Upper lobe of left lung (tissue), 6 donors: ENCODE data around the gene TRIM16. TPM values are rescaled to one million over a fixed set of nuclear protein-coding genes. Genes with fewer than 3 reads are reported as not detected.
"Not testable (repeated sequence)": the region's sequence is repeated elsewhere in the genome, so short reads cannot be mapped to it uniquely, and the experiment has no call there.

Source experiments
- ATAC-seq, 2 donors: fragments of 200-7000 bp; cut with Tn5 transposase; one replicate each; pipeline ENCODE4 v1.9.1; 2022; ENCODE audit warnings: mild to moderate bottlenecking in 2 of 2, moderate library complexity in 2 of 2; ENCODE audit not compliant: low FRiP score in 2 of 2
- DNase-seq, 2 donors: peaks; one replicate each; pipeline ENCODE4 v3.0.0-alpha.2; 2019 to 2020
- H3K27ac ChIP-seq, 4 donors: fragments of 200-600 bp; sonication (generic); one replicate each; pipeline ENCODE4 v1.5.1; 2016 to 2019
- H3K27me3 ChIP-seq, 4 donors: fragments of 200-600 bp; sonication (generic); one replicate each; pipeline ENCODE4 v1.5.1; 2017 to 2019
- H3K36me3 ChIP-seq, 4 donors: fragments of 200-600 bp; sonication (generic); one replicate each; pipeline ENCODE4 v1.5.1; 2016 to 2019
- H3K4me1 ChIP-seq, 4 donors: fragments of 200-600 bp; sonication (generic); one replicate each; pipeline ENCODE4 v1.5.1; 2018 to 2019
- H3K4me3 ChIP-seq, 4 donors: fragments of 200-600 bp; sonication (generic); one replicate each; pipeline ENCODE4 v1.5.1; 2017 to 2019; ENCODE audit warnings: mild to moderate bottlenecking in 2 of 4, moderate library complexity in 1 of 4
- H3K9me3 ChIP-seq, 4 donors: fragments of 200-600 bp; sonication (generic); one replicate each; pipeline ENCODE4 v1.5.1; 2018 to 2019
- EP300 ChIP-seq, 4 donors: sonication (generic); formaldehyde crosslinking; IDR thresholded peaks; one replicate each; pipeline ENCODE4 v1.5.1; 2017; ENCODE audit warnings: antibody characterized with exemption in 4 of 4, control low read depth in 2 of 4
- POLR2A ChIP-seq, 4 donors: fragments of 450-650 bp; IDR thresholded peaks; one replicate each; pipeline ENCODE4 v1.5.1; 2016 to 2017; ENCODE audit warnings: antibody characterized with exemption in 4 of 4, mild to moderate bottlenecking in 2 of 4
- POLR2AphosphoS5 ChIP-seq, 2 donors: sonication (generic); formaldehyde crosslinking; IDR thresholded peaks; one replicate each; pipeline ENCODE4 v1.5.1; 2017; ENCODE audit warnings: antibody characterized with exemption in 2 of 2
- WGBS, 2 donors: methylation state at CpG; one replicate each; pipeline ENCODE4 v1.1.5; 2017 to 2018; 5-methylcytosine and 5-hydroxymethylcytosine counted together
- total RNA-seq, 6 donors: library from RNA; depleted of rRNA in 4 of 6; stranded (reverse); fragments of >200 nt in 4 of 6; gene quantifications; one replicate each; pipeline versions ENCODE4 v1.1.0 to v1.2.1, GENCODE V29; 2016 to 2021
- TF ChIP-seq, protein P1 (sequence below), 6 experiments: fragments of 450-650 bp in 4 of 6; fragments of 200-600 bp in 2 of 6; sonication (generic) in 2 of 6; IDR thresholded peaks; one replicate each; pipeline ENCODE4 v1.5.1; 2016 to 2019; ENCODE audit warnings: antibody characterized with exemption in 6 of 6
- donor health status: DM: no; HTN: no; CAD: no; lungs with moderate emphysema.
- donor health status: DM: no; HTN: yes; CAD: no; lungs with severe emphysema.

Gene TRIM16
- total RNA-seq, 6 donors from 2014 or later = 15.7 to 63.2 (median 27.5) TPM

DNA sequence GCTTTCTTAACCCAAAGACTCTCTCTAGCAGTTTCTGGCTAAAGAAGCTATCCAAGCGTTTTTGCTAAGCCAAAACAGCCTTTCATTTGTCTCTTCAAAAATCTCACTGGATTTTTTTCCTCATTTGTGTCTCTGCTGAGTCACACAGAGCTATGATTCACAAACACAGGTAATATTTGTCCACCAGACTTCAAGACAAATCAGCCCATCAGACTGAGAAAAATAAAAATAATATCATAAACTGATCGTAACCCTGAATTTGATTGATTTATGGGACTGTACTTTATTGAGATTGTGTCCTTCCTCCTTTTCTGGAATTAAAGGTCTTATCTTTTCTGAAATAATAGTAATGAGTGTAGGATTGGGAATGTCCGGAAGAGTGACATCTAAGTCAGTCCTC, 25.8 kb downstream of the TRIM16 start:
- DNase-seq (no peak), ATAC-seq (no peak)
- H3K4me1 ChIP-seq = peaks cover 5 to 15% (median 9%) of the 10 kb centered on the region in 4 donors
- WGBS, 2 donors = 95 to 96% methylated on average over 3 of the region's 3 CpGs
- H3K27ac ChIP-seq = peak overlapping the region in 1 of 4 donors; percentile 16
- H3K27me3 ChIP-seq = no peaks in the 10 kb centered on the region
- no peaks in the 10 kb centered on the region for H3K9me3 ChIP-seq
- no peaks in the 10 kb centered on the region for H3K36me3 ChIP-seq
- no peak overlapping the region for H3K4me3 ChIP-seq
- TF ChIP-seq, protein P1, sequence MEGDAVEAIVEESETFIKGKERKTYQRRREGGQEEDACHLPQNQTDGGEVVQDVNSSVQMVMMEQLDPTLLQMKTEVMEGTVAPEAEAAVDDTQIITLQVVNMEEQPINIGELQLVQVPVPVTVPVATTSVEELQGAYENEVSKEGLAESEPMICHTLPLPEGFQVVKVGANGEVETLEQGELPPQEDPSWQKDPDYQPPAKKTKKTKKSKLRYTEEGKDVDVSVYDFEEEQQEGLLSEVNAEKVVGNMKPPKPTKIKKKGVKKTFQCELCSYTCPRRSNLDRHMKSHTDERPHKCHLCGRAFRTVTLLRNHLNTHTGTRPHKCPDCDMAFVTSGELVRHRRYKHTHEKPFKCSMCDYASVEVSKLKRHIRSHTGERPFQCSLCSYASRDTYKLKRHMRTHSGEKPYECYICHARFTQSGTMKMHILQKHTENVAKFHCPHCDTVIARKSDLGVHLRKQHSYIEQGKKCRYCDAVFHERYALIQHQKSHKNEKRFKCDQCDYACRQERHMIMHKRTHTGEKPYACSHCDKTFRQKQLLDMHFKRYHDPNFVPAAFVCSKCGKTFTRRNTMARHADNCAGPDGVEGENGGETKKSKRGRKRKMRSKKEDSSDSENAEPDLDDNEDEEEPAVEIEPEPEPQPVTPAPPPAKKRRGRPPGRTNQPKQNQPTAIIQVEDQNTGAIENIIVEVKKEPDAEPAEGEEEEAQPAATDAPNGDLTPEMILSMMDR (IDR thresholded peaks at IDR 0.05) = no peak
- TF ChIP-seq POLR2A (IDR thresholded peaks at IDR 0.05) (no peak), POLR2AphosphoS5 (IDR thresholded peaks at IDR 0.05) (no peak), EP300 (IDR thresholded peaks at IDR 0.05) (no peak)

DNA sequence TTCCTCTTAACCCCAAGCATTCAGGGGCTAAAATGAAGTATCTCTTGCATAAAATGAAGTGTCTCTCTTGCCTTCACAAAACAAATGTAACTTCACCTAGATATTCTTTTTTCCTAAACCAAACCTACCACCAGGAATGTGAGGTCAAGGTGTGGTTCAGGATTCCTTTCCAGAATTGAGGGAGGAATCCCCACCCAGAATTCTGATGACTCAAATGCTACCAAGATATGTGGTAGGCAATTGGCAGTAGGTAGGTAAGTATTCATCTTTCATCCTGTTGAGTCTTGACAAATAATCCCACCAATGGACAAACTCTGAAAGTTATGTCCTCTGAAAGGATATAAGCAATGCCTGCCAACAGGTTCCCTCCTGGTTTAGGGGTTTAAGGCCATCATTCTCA, 26.2 kb downstream of the TRIM16 start:
- Histone ChIP-seq H3K4me1 (peaks cover 5 to 15% (median 9%) of the 10 kb centered on the region in 4 donors), H3K4me3 (no peak overlapping the region), H3K27ac (no peak overlapping the region), H3K27me3 (no peaks in the 10 kb centered on the region), H3K36me3 (no peaks in the 10 kb centered on the region), H3K9me3 (no peaks in the 10 kb centered on the region)
- DNase-seq (no peak), ATAC-seq (no peak)
- TF ChIP-seq EP300 (IDR thresholded peaks at IDR 0.05) (no peak), POLR2AphosphoS5 (IDR thresholded peaks at IDR 0.05) (no peak), POLR2A (IDR thresholded peaks at IDR 0.05) (no peak)
- TF ChIP-seq, protein P1 (IDR thresholded peaks at IDR 0.05) = no peak

DNA sequence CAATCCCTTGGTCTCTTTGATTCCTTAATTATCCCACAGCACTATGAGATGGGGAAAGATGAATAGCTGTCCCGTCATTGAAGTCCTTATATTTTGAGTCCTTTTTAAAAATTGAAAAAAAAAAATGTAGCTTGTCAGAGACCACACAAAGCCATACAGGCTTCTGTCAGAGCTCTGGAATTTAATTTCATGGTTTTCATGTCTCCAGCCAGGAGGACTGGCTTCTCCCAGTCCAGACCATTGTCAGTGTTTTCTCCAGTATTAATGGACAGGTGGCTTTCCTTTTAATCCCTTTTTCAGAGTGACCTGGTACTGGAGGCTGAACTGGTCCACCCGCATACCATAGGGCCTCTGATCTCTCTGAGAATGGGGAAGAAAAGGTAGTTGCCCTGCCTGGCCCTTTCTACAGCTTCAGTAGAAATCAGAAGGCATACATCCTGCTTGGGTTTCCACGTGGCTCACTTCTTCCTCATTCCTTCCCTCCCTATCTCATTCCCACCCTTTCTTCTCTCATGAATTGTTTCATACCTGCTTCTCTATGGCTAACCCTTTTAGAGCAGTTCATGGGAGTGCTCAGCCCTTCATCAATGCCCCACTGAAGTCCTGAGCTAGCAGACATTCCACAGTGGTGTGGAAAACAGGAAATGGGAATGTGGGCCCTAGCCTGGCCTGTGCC, 29.1 kb downstream of the TRIM16 start:
- 50 to 54% methylated on average over 3 of the region's 3 CpGs for WGBS, 2 donors
- ATAC-seq (no peak), DNase-seq (no peak)
- Histone ChIP-seq H3K4me1 (peaks cover 12 to 30% (median 25%) of the 10 kb centered on the region in 4 donors), H3K27me3 (no peaks in the 10 kb centered on the region), H3K4me3 (no peak overlapping the region), H3K36me3 (no peaks in the 10 kb centered on the region), H3K9me3 (no peaks in the 10 kb centered on the region), H3K27ac (peak overlapping the region in 1 of 4 donors; percentile 27)
- TF ChIP-seq, protein P1 (IDR thresholded peaks at IDR 0.05) = no peak
- no peak for TF ChIP-seq POLR2A (IDR thresholded peaks at IDR 0.05)
- no peak for TF ChIP-seq EP300 (IDR thresholded peaks at IDR 0.05)
- no peak for TF ChIP-seq POLR2AphosphoS5 (IDR thresholded peaks at IDR 0.05)

DNA sequence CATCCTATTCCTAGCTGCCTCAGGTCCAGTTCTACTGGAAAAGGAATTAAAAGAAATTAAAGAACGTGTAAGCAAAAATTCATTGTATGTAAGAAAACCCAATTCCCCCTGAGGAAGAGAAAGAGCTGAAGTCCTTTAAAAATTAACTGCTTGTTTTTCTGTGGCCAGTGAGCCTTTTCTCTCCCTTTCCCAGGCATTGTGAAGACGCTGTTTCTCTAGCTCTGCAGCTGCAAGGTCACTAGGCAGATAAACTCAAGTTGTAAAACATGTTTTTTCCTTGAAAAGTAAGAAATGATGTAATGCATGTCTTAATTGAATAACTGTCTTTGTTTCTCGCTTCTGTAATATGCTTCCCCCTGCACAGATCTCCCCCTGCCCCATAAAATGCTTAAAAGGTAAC, 29.7 kb downstream of the TRIM16 start:
- not testable (repeated sequence) for H3K9me3 ChIP-seq, H3K36me3 ChIP-seq, ATAC-seq, H3K4me3 ChIP-seq, H3K27me3 ChIP-seq, DNase-seq, H3K27ac ChIP-seq
- 81 to 86% methylated on average over 3 of the region's 3 CpGs for WGBS, 2 donors
- H3K4me1 ChIP-seq = peaks cover 8 to 30% (median 24%) of the 10 kb centered on the region in 4 donors

DNA sequence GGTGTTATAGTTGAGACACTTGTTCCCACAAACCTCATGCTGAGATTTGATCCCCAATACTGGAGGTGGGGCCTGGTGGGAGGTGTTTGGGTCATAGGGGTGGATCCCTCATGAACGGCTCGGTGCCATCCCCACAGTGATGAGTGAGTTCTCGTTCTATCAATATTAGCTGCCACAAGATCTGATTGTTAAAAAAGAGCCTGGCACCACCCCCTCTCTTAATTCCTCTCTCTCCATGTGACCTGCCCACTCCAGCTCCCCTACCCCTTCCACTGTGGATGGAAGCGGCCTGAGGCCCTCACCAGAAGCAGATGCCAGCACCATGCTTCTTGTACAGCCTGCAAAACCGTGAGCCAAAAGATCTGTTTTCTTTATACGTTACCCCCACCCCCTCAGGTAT, 31.2 kb downstream of the TRIM16 start:
- no peak overlapping the region for H3K4me3 ChIP-seq
- H3K27ac ChIP-seq = no peak overlapping the region
- H3K4me1 ChIP-seq = peaks cover 8 to 33% (median 26%) of the 10 kb centered on the region in 4 donors
- no peaks in the 10 kb centered on the region for H3K27me3 ChIP-seq
- no peaks in the 10 kb centered on the region for H3K9me3 ChIP-seq
- no peak for DNase-seq
- ATAC-seq = no peak
- 81 to 90% methylated on average over 6 of the region's 6 CpGs for WGBS, 2 donors
- no peaks in the 10 kb centered on the region for H3K36me3 ChIP-seq
- TF ChIP-seq POLR2AphosphoS5 (IDR thresholded peaks at IDR 0.05) (no peak), POLR2A (IDR thresholded peaks at IDR 0.05) (no peak)

DNA sequence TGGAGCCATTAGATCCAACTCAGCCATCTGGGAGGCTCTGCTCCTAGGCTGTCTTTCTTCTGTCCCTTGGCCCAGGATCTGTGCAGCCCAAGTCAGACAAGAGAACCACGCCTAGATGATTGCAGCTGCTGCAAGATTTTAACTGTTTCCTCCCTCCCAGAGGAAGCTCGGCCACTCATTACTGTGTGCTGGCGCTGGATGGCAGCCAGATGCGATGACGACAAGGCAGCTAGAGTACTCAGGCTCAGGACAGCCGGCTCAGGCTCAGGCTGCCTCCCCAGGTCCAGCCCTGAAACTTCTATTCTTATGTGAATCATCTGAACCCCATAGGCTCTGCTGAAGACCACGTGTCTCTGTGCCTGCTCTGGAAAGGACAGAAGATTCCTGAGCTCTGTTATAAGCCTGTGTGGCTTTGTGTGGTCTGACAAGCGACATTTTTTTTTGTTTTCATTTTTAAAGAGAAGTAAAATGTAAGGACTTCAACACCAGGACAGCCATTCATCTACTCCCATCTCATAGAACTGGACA, 32.5 kb downstream of the TRIM16 start:
- Histone ChIP-seq H3K9me3 (no peaks in the 10 kb centered on the region), H3K27ac (peak overlapping the region; percentile 70 to 84 (median 80)), H3K4me3 (peak overlapping the region; percentile 4 to 67 (median 52)), H3K36me3 (no peaks in the 10 kb centered on the region), H3K4me1 (peaks cover 8 to 33% (median 26%) of the 10 kb centered on the region in 4 donors), H3K27me3 (no peaks in the 10 kb centered on the region)
- peak; percentile 95 to 96 for ATAC-seq
- TF ChIP-seq POLR2AphosphoS5 (IDR thresholded peaks at IDR 0.05) (peak; percentile 86 to 90), POLR2A (IDR thresholded peaks at IDR 0.05) (peak in 1 of 4 donors; percentile 69), EP300 (IDR thresholded peaks at IDR 0.05) (peak in 2 of 4 donors; percentile 22 to 74)
- TF ChIP-seq, protein P1 (IDR thresholded peaks at IDR 0.05) = no peak
- DNase-seq = peak; percentile 53 to 98
- 0 to 3% methylated on average over 3 to 8 of the region's 8 CpGs for WGBS, 2 donors
